Panc1 (cell line): ENCODE data around the gene AKAP6. TPM values are rescaled to one million over a fixed set of nuclear protein-coding genes. Genes with fewer than 3 reads are reported as not detected.

Experiments
- ATAC-seq: fragments of 200-7000 bp; cut with Tn5 transposase; 2 replicates; pipeline ENCODE4 v1.9.1; 2020; ENCODE audit warnings: mild to moderate bottlenecking, moderate library complexity
- BruUV-seq: library from RNA; stranded (reverse); fragments of 400-500 nt; replicated peaks from 2 replicates; lab custom pipeline; 2021; lab: Mats Ljungman, UMichigan
- CTCF ChIA-PET: fragments of 300-600 bp; sonication (Branson Sonifier 250); formaldehyde crosslinking; loops from one replicate; lab custom pipeline; 2022; ENCODE audit warnings: antibody characterized with exemption; lab: Charles Lee
- POLR2A ChIA-PET: fragments of 300-600 bp; sonication (Branson Sonifier 250); formaldehyde crosslinking; loops from one replicate; lab custom pipeline; 2022; ENCODE audit warnings: antibody characterized with exemption; lab: Charles Lee
- DNase-seq: peaks from one replicate; pipeline ENCODE4 v3.0.0-alpha.2; 2010; ENCODE audit warnings: low read depth, low spot score
- H3K27ac ChIP-seq: 2 replicates; pipeline ENCODE4 v1.5.1; 2011; ENCODE audit warnings: mild to moderate bottlenecking, low read length, inconsistent platforms
- H3K27me3 ChIP-seq: fragments of 200-500 bp; sonication (Bioruptor generic); 2 replicates; pipeline ENCODE4 v1.6.0; 2014; ENCODE audit warnings: low read length, inconsistent platforms; ENCODE audit not compliant: control insufficient read depth, insufficient read depth
- H3K36me3 ChIP-seq: fragments of 200-500 bp; sonication (Bioruptor generic); 2 replicates; pipeline ENCODE4 v1.5.1; 2014; ENCODE audit warnings: inconsistent platforms, mild to moderate bottlenecking, low read length, moderate library complexity; ENCODE audit not compliant: control insufficient read depth, insufficient read depth
- H3K4me1 ChIP-seq: 2 replicates; pipeline ENCODE4 v1.5.1; 2011; ENCODE audit warnings: inconsistent platforms, mild to moderate bottlenecking, low read length, moderate library complexity; ENCODE audit not compliant: control insufficient read depth, insufficient read depth
- H3K4me3 ChIP-seq, 2 experiments: 2 replicates each; pipeline ENCODE4 v1.5.1; 2011 to 2012; ENCODE audit warnings: low read depth in 2 of 2, low read length in 2 of 2, mild to moderate bottlenecking in 2 of 2, inconsistent platforms in 1 of 2, moderate library complexity in 1 of 2
- H3K9me3 ChIP-seq: fragments of 200-500 bp; sonication (Bioruptor generic); 2 replicates; pipeline ENCODE4 v1.5.1; 2014; ENCODE audit warnings: low read depth, mild to moderate bottlenecking, inconsistent platforms, low read length, moderate library complexity; ENCODE audit not compliant: control insufficient read depth, insufficient read depth
- CTCF ChIP-seq: fragments of 450-650 bp; IDR thresholded peaks from 2 replicates; pipeline ENCODE4 v1.5.1; 2017; ENCODE audit warnings: mild to moderate bottlenecking
- POLR2AphosphoS5 ChIP-seq: IDR thresholded peaks from 2 replicates; pipeline ENCODE4 v1.6.1; 2012; ENCODE audit warnings: mild to moderate bottlenecking, low read depth, low read length, moderate library complexity
- REST ChIP-seq, 2 experiments: IDR thresholded peaks; 2 replicates each; pipeline ENCODE4 v1.6.1; 2011 to 2012; ENCODE audit warnings: low read depth in 2 of 2, control low read depth in 1 of 2, low read length in 1 of 2, mild to moderate bottlenecking in 1 of 2, moderate library complexity in 1 of 2; ENCODE audit not compliant: insufficient read depth in 1 of 2
- SIN3A ChIP-seq: IDR thresholded peaks from 2 replicates; pipeline ENCODE4 v1.6.1; 2012; ENCODE audit warnings: low read depth, mild to moderate bottlenecking, low read length, moderate library complexity, borderline replicate concordance; ENCODE audit not compliant: insufficient read depth
- TCF7L2 ChIP-seq: IDR thresholded peaks from 2 replicates; pipeline ENCODE4 v1.6.1; 2011; ENCODE audit warnings: mild to moderate bottlenecking, low read depth, low read length, inconsistent platforms
- in situ Hi-C: cut with HindIII; loops from 2 replicates; pipeline ENCODE4 v1.10.0; 2016; ENCODE audit warnings: low sequenced_read_pairs, low pct_unique_long_range_greater_than_20kb
- intact Hi-C: fragments of 100-400 bp; cut with micrococcal nuclease; formaldehyde crosslinking; loops from one replicate; pipeline ENCODE4 v1.10.0; 2022; ENCODE audit not compliant: unreplicated experiment
- total RNA-seq: library from RNA; stranded (reverse); gene quantifications from one replicate; pipeline ENCODE4 v1.2.1, GENCODE V29; 2021; ENCODE audit not compliant: unreplicated experiment

AKAP6 gene
- total RNA-seq, 1 experiment from 2014 or later: 0.82 TPM

GRCh38 chr14:32403688-32404087 lies 74.6 kb downstream of the AKAP6 start:
- Histone ChIP-seq H3K4me3 (no peak overlapping the region), H3K36me3 (no peaks in the 10 kb centered on the region), H3K9me3 (no peaks in the 10 kb centered on the region), H3K27ac (no peak overlapping the region), H3K4me1 (no peaks in the 10 kb centered on the region), H3K27me3 (no peaks in the 10 kb centered on the region)
- ChIA-PET POLR2A (no interaction called here), CTCF (no interaction called here)
- no TSS peak for BruUV-seq
- in situ Hi-C loops: no loop called here
- no peak for DNase-seq
- TF ChIP-seq SIN3A (no peak), CTCF (no peak), POLR2AphosphoS5 (no peak), TCF7L2 (no peak), REST (IDR thresholded peaks at IDR 0.05; ENCODE audit: insufficient read depth in 1 of 2, low read depth in 2 of 2, low read length in 1 of 2) (no peak)
- no peak for ATAC-seq
- intact Hi-C loops: no loop called here

GRCh38 chr14:32404784-32405573 lies 75.9 kb downstream of the AKAP6 start:
- ATAC-seq: no peak
- no peak for DNase-seq
- no peaks in the 10 kb centered on the region for H3K9me3 ChIP-seq
- H3K36me3 ChIP-seq: no peaks in the 10 kb centered on the region
- no peak overlapping the region for H3K27ac ChIP-seq
- ChIA-PET POLR2A (no interaction called here), CTCF (no interaction called here)
- intact Hi-C loops: no loop called here
- no peaks in the 10 kb centered on the region for H3K4me1 ChIP-seq
- no TSS peak for BruUV-seq
- in situ Hi-C loops: no loop called here
- TF ChIP-seq TCF7L2: no peak
- TF ChIP-seq REST (IDR thresholded peaks at IDR 0.05; ENCODE audit: insufficient read depth in 1 of 2, low read depth in 2 of 2, low read length in 1 of 2): no peak
- H3K27me3 ChIP-seq: no peaks in the 10 kb centered on the region
- H3K4me3 ChIP-seq: no peak overlapping the region
